ENCODE measurements around the gene PRPSAP2.

GRCh38 chr17:18957831-18958230 lies 99.9 kb downstream of the PRPSAP2 start:
- no peak for TF ChIP-seq CTCF (IDR thresholded peaks at IDR 0.05)
- no peak for TF ChIP-seq EP300 (IDR thresholded peaks at IDR 0.05)
- TF ChIP-seq POLR2A (IDR thresholded peaks at IDR 0.05; ENCODE audit: low read depth): no peak
